Karpas-422 (cell line): Measurements from ENCODE around the gene SAMD5. TPM values are rescaled to one million over a fixed set of nuclear protein-coding genes. Genes with fewer than 3 reads are reported as not detected.

Source experiments
- DNase-seq: peaks from one replicate; pipeline ENCODE4 v3.0.0-alpha.2; 2015
- H2AFZ ChIP-seq: fragments of 200-600 bp; sonication (generic); 2 replicates; pipeline ENCODE4 v1.6.1; 2014; ENCODE audit warnings: antibody characterized with exemption, low read length, mixed read lengths
- H3K27ac ChIP-seq: fragments of 200-600 bp; sonication (generic); 2 replicates; pipeline ENCODE4 v1.5.1; 2014; ENCODE audit warnings: mild to moderate bottlenecking, low read length, moderate library complexity
- H3K27me3 ChIP-seq: fragments of 200-600 bp; sonication (generic); 2 replicates; pipeline ENCODE4 v1.6.1; 2014; ENCODE audit warnings: low read length, mixed read lengths
- H3K36me3 ChIP-seq: fragments of 200-600 bp; sonication (generic); 2 replicates; pipeline ENCODE4 v1.6.1; 2014; ENCODE audit warnings: low read length, mixed read lengths; ENCODE audit not compliant: insufficient read depth
- H3K4me1 ChIP-seq: fragments of 200-600 bp; sonication (generic); 2 replicates; pipeline ENCODE4 v1.6.1; 2014; ENCODE audit warnings: mild to moderate bottlenecking, low read length, mixed read lengths
- H3K4me2 ChIP-seq: fragments of 200-600 bp; sonication (generic); 2 replicates; pipeline ENCODE4 v1.6.1; 2014; ENCODE audit warnings: low read length, low read depth, mild to moderate bottlenecking; ENCODE audit not compliant: poor library complexity, severe bottlenecking
- H3K4me3 ChIP-seq: fragments of 200-600 bp; sonication (generic); 2 replicates; pipeline ENCODE4 v1.5.1; 2014; ENCODE audit warnings: mild to moderate bottlenecking, antibody characterized with exemption, low read length, mixed read lengths
- H3K79me2 ChIP-seq: fragments of 200-600 bp; sonication (generic); 2 replicates; pipeline ENCODE4 v1.6.1; 2014; ENCODE audit warnings: mild to moderate bottlenecking, low read length, mixed read lengths
- H3K9ac ChIP-seq: fragments of 200-600 bp; sonication (generic); 2 replicates; pipeline ENCODE4 v1.6.0; 2014; ENCODE audit warnings: low read length
- H3K9me2 ChIP-seq: fragments of 200-600 bp; sonication (generic), shearing (Covaris generic); replicated peaks from 2 replicates; pipeline ENCODE4 v1.6.0; 2014; ENCODE audit warnings: mild to moderate bottlenecking, low read length, moderate library complexity; ENCODE audit not compliant: insufficient read depth
- H3K9me3 ChIP-seq: fragments of 300-700, 200-600 bp; sonication (generic); 2 replicates; pipeline ENCODE4 v1.6.1; 2014; ENCODE audit warnings: low read length, mixed read lengths
- H4K20me1 ChIP-seq: fragments of 200-600 bp; sonication (generic); 2 replicates; pipeline ENCODE4 v1.6.1; 2014; ENCODE audit warnings: mild to moderate bottlenecking, antibody characterized with exemption, low read length, low read depth; ENCODE audit not compliant: insufficient read depth
- total RNA-seq: library from RNA; depleted of rRNA; stranded (reverse); fragments of >200 nt; shearing (Covaris generic); gene quantifications from 2 replicates; pipeline ENCODE4 v1.2.3, GENCODE V29; 2014; ENCODE audit warnings: low replicate concordance

The SAMD5 gene
- total RNA-seq, 1 experiment from 2014 or later = not detected

DNA sequence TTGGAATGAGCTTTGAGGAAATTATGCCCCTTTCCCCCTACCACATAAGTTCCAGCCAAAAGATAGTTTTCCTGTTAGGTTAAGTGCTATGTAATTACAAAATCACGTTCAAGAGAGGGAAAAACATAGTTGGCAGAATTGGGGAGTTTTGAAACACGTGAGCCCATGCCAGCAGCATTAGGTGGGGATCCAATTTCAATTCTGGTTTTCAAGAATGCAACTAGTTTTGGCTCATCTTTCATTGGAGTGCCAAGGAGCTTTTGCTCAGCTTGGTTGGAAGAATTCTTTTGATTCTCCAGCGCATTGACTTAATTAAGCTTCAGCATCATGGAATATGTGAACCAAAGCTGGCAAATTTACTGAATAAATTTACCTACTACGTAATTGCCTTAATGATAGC, 95.9 kb downstream of the SAMD5 start:
- Histone ChIP-seq H2AFZ (no peak overlapping the region), H3K9me3 (no peaks in the 10 kb centered on the region), H3K79me2 (no peaks in the 10 kb centered on the region), H3K36me3 (no peaks in the 10 kb centered on the region), H3K4me1 (no peaks in the 10 kb centered on the region), H3K9me2 (no peaks in the 10 kb centered on the region), H3K4me2 (no peak overlapping the region), H3K27me3 (no peaks in the 10 kb centered on the region), H4K20me1 (no peaks in the 10 kb centered on the region), H3K9ac (no peak overlapping the region), H3K4me3 (no peak overlapping the region), H3K27ac (no peak overlapping the region)
- no peak for DNase-seq

DNA sequence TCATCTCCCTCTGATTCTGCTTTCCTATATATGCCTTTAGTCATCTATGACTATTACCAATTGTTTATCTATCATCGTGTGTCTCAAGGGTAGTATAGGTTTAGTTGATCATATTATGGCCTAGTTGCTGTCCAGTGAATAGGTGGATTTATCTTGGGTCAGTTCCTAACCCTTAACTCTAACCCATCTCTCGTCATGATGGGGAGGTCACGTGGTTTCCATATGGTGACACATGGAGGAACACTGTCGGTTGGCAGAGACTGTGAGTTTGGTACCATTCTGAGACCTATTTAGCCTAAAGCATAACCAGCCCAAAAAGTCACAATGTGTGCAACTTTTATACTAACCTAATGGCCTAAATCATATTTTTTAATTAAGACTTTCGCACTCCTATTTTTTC, 103.5 kb downstream of the SAMD5 start:
- Histone ChIP-seq H3K9me2 (no peaks in the 10 kb centered on the region), H3K36me3 (no peaks in the 10 kb centered on the region), H2AFZ (no peak overlapping the region), H3K4me1 (no peaks in the 10 kb centered on the region), H3K4me3 (no peak overlapping the region), H4K20me1 (no peaks in the 10 kb centered on the region), H3K27ac (no peak overlapping the region), H3K9me3 (no peaks in the 10 kb centered on the region), H3K79me2 (no peaks in the 10 kb centered on the region), H3K27me3 (no peaks in the 10 kb centered on the region), H3K4me2 (no peak overlapping the region), H3K9ac (no peak overlapping the region)
- no peak for DNase-seq

DNA sequence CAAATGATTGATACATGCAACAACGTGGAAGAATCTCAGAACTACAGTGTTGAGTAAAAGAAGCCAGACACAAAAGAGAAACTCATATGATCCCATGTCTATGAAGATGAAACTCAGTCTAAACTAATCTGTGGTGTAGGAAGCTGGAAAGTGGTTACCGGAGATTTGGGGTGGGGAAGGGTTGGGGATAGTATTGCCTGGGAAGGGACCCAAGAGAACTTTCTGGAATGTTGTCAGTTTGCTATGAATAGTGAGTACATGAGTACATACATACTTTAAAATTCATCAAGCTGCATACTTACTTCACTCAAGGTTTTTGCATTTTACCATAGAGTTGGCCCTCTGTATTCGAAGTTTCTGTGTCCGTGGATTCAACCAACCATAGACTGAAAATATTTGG, 106.0 kb downstream of the SAMD5 start:
- Histone ChIP-seq H3K9me2 (no peaks in the 10 kb centered on the region), H2AFZ (no peak overlapping the region), H3K79me2 (no peaks in the 10 kb centered on the region), H3K4me1 (no peaks in the 10 kb centered on the region), H3K4me2 (no peak overlapping the region), H3K27ac (no peak overlapping the region), H3K27me3 (no peaks in the 10 kb centered on the region), H3K4me3 (no peak overlapping the region), H3K36me3 (no peaks in the 10 kb centered on the region), H4K20me1 (no peaks in the 10 kb centered on the region), H3K9ac (no peak overlapping the region), H3K9me3 (no peaks in the 10 kb centered on the region)
- DNase-seq = no peak

DNA sequence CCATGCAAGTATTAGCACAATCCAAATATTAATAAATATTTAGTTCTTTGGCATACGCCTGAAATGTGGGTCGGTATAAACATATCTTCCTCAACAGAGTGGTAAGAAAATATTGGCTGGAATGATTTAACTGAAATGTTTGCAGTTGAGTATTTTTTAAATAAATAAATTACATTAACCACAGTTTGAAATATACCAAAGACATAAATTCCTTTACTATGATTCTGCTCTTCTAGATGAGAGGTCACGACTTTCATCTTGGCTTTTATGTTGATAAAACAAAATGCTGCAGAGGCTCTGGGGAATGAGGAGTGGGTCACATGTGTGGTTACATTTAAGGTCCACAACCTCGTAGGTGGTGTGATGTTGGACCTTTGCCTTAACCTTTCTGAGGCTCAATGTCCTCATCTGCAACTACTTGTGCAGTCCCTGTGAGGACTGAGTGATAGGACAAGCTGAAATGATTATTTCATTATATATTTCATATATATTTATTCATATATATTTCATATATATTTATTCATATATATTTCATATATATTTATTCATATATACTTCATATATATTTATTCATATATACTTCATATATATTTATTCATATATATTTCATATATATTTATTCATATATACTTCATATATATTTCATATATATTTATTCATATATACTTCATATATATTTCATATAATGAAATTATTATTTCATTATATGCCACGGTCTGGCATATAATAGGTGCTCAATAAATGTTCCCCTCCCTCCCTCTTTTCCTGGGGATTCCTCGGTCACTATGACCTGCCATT, 107.4 kb downstream of the SAMD5 start:
- no peaks in the 10 kb centered on the region for H3K4me1 ChIP-seq
- H3K9me2 ChIP-seq = no peaks in the 10 kb centered on the region
- DNase-seq = no peak
- no peaks in the 10 kb centered on the region for H4K20me1 ChIP-seq
- no peak overlapping the region for H2AFZ ChIP-seq
- no peak overlapping the region for H3K4me2 ChIP-seq
- no peak overlapping the region for H3K4me3 ChIP-seq
- H3K36me3 ChIP-seq = no peaks in the 10 kb centered on the region
- H3K9me3 ChIP-seq = no peaks in the 10 kb centered on the region
- H3K27ac ChIP-seq = no peak overlapping the region
- H3K9ac ChIP-seq = no peak overlapping the region
- no peaks in the 10 kb centered on the region for H3K79me2 ChIP-seq
- no peaks in the 10 kb centered on the region for H3K27me3 ChIP-seq

DNA sequence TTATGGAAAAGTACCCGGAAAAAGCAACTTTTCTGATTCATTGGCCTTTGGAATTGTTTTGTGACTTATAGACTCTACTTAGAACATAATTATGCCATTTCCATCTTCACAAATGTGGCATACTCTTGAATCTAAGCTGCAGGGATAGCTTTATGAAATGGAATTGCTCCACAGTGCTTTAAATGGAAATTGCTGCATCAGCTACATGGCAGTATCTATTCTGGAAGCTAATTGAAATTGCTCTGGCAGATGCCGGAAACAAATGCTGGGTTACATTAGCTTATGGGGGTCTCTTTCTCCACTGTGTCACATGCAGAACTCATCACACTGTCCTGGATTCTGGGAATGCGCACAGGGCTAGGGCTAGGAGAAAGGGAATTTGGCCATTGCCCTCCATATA, 108.9 kb downstream of the SAMD5 start:
- Histone ChIP-seq H3K27ac (no peak overlapping the region), H3K4me2 (no peak overlapping the region), H3K27me3 (no peaks in the 10 kb centered on the region), H3K4me1 (no peaks in the 10 kb centered on the region), H3K9me3 (no peaks in the 10 kb centered on the region), H3K36me3 (no peaks in the 10 kb centered on the region), H2AFZ (no peak overlapping the region), H3K9ac (no peak overlapping the region), H4K20me1 (no peaks in the 10 kb centered on the region), H3K9me2 (no peaks in the 10 kb centered on the region), H3K79me2 (no peaks in the 10 kb centered on the region), H3K4me3 (no peak overlapping the region)
- no peak for DNase-seq

DNA sequence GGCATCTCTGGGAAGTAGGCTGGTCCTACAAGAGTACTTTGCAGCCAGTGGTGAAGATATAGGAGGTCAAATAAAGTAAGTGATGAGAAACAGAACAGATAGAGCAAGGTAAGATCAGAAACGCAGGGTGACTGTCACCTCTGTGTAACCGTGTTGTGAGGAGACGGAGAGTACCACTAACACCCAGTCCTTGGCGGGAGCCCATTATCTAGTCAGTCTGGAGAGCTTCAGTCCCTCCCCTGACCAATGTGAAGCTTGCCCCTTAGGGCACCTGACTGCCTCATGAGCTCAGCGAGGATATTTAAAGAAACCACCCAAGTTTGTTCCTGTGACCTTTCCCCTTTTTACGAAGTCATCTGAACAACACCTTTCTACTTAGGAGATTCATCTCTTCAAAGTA, 110.0 kb downstream of the SAMD5 start:
- no peak overlapping the region for H3K9ac ChIP-seq
- no peak overlapping the region for H3K4me3 ChIP-seq
- no peaks in the 10 kb centered on the region for H3K4me1 ChIP-seq
- DNase-seq = no peak
- no peaks in the 10 kb centered on the region for H3K36me3 ChIP-seq
- no peak overlapping the region for H3K4me2 ChIP-seq
- H2AFZ ChIP-seq = no peak overlapping the region
- no peaks in the 10 kb centered on the region for H4K20me1 ChIP-seq
- no peaks in the 10 kb centered on the region for H3K27me3 ChIP-seq
- H3K9me2 ChIP-seq = no peaks in the 10 kb centered on the region
- H3K27ac ChIP-seq = no peak overlapping the region
- H3K9me3 ChIP-seq = no peaks in the 10 kb centered on the region
- no peaks in the 10 kb centered on the region for H3K79me2 ChIP-seq

DNA sequence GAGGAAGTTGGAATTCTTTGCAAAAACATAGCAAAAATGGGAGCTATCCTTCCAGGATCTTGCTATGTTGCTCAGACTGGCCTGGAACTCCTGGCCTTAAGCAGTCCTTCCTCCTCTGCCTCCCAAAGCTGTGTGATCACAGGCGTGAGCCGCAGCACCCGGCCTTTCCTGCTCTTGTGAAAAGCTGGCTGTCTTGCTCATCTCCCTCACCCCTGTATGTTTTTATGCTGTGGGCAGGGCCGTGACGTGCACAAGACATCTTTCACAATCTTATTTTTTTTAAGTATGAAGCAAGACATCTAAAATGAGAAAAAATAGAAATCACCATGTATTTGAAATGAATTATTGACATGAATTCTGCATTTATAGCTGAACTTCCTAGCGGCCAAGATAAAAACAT, 110.4 kb downstream of the SAMD5 start:
- Histone ChIP-seq H3K27ac (no peak overlapping the region), H2AFZ (no peak overlapping the region), H3K9ac (no peak overlapping the region), H3K9me3 (no peaks in the 10 kb centered on the region), H3K79me2 (no peaks in the 10 kb centered on the region), H3K4me2 (no peak overlapping the region), H3K4me1 (no peaks in the 10 kb centered on the region), H3K4me3 (no peak overlapping the region), H3K9me2 (no peaks in the 10 kb centered on the region), H4K20me1 (no peaks in the 10 kb centered on the region), H3K36me3 (no peaks in the 10 kb centered on the region), H3K27me3 (no peaks in the 10 kb centered on the region)
- DNase-seq = no peak
